GM19099 (cell line): ENCODE measurements around the gene ZNF287.
A peak's percentile ranks its signal among the peaks of the same experiment; 100 is the strongest.

Experiments
- POLR2A ChIP-seq: IDR thresholded peaks from 3 replicates; pipeline ENCODE4 v1.6.1; 2011; ENCODE audit warnings: low read depth; ENCODE audit not compliant: insufficient read length; ENCODE audit errors: extremely low read depth

ZNF287 gene

DNA sequence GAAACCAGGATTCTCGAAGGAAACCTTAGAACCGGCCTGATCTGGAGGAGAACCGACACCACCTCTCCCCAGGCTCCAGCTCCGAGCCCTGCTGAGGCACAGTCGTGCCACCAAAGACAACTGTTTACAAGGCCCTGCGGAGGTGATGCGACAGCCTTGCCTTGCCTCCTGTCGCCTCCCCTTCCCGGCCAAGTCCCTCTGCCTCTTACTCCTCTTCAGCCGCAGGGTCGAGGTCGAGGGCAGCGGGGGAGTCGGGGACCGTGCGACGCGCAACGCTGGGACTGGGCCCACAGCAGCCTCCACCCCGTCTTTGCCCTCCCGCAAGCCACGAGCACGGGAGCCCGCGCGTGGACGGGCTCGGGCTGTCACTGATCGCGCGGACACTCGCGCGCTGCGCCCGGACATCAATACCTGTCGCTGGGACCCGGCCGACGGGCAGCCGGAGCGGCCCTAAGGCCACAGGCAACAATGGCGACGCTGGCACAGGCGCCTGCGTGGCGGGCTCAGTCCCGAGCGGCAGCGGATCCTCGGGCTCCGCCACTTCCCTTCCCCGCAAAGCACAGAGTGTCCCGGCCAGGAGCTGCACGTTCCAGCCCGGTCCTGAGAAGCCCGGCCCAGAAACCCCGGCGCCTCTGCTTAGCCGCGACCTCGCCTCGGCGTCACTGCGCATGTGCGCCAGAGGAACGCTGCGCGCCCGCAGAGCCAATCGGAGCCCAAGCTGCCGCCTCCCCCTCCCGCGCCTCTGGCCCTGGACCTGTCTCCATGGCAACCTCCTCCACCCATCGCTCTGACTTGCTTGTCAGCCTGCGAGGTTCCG lies at the start of gene ZNF287:
ZNF287 (minus strand) TSS at position 664 of the 817 bp plus-strand sequence. CDS start 1,473 bp downstream, outside the sequence.
- peak; percentile 68 for TF ChIP-seq POLR2A

DNA sequence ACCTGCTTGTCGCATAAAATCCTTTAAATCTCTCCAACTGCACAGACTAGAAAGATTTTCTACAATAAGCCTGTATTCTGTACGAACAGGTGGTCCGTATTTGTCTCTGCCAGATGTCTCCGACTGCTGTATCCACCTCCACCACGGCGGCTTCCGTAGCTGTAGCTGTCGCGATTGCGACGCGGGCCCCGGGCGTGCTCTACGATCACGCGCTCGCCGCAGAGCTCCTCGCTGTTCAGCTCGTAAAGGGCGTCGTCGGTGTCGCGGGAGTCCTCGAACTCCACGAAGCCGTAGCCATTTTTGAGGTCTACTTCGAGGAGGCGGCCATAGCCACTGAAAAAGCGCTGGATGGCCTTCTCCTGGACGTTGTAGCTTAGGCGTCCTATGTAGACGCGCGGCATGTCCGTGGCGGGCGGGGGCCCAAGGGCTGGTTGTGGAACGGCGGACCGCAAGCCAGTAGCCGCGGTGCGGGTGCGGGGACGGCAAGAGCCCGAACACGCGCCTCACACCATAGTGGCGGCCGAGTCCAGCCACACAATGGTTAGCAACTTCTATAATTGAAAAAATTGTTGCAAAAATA lies 48.6 kb upstream of the ZNF287 start:
- TF ChIP-seq POLR2A, result no peak

DNA sequence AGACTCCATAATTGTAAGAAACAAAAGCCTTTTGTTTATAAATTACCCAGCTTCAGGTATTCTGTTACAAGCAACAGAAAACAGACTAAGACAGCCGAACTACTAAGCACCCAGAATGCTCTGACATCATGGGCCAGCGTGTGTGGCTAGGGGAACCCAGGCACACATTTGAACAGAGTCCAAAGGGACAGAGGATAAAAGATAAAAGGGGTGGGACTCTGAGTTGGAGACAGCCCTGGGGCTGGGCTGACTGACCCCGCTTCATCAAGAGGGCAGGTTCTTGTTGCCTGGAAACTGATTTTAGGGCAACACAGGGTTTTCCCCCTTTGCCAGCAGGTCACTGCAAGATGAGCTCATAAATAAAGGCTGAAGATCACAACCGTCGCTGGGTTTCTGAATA lies 30.5 kb upstream of the ZNF287 start:
- TF ChIP-seq POLR2A, result no peak

DNA sequence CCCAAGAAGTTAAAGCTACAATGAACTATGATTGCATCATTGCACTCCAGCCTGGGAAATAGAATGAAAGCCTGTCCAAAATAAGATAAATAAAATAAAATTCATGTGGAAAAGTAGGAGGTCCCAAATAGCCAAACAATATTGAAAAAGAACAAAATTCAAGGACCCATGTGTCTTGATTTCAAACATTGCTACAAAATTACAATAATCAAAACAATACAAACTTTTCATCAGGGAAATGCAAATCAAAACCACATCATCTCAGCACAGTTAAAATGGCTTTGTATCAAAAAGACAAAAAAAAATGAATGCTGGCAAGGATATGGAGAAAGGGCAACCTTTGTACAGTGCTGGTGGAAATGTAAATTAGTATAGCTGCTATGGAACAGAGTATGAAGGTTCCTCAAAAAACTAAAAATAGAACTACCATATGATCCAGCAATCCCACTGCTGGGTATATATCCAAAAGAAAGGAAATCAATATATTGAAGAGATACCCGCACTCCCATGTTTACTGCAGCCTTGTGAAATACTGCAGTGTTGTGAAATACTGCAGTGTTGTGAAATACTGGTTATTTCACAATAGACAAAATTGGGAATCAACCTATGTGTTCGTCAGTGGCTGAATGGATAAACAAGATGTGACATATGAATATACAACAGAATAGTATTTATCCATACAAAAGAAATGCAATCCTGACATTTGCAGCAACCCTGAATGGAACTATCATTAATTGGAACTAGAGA lies 24.5 kb upstream of the ZNF287 start:
- TF ChIP-seq POLR2A, result no peak

DNA sequence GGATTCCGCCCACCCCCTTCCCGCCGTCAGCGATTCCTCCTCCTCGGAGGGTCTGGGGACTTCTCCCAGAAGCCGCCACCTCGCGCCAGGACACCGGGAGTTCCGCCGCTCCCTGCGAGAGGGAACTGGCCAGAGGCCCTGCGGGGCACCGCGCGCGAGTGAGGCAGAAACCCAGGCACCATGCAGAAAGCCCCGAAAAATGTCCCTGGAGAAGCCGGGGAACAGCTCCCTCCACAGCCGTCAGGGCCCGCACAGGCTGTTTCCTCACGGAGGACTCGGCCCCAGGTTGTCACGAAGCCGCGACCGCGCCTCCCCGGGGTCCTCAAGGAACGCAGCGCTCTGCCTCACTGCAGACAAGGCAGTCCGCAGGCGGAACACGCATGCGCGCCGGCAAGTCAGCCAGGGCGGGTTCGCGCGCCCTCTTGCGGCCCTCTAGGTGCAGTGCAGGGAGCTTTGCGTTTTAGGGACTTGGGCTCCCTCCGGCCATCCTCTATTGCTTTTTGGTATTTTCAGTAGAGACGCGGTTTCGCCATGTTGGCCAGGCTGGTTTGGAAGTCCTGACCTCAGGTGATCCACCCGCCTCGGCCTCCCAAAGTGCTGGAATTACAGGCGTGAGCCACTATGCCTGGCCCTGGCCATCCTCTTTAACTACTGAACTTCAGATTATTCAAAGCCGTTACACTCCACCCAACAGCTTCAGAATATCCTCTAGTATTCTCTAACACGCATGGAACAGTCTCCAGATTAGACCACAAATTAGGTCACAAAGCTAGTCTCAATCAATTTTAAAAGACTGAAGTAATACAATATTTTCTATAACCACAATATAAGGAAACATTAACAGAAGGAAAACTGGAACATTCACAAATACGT lies 20.3 kb upstream of the ZNF287 start:
- TF ChIP-seq POLR2A, result no peak

DNA sequence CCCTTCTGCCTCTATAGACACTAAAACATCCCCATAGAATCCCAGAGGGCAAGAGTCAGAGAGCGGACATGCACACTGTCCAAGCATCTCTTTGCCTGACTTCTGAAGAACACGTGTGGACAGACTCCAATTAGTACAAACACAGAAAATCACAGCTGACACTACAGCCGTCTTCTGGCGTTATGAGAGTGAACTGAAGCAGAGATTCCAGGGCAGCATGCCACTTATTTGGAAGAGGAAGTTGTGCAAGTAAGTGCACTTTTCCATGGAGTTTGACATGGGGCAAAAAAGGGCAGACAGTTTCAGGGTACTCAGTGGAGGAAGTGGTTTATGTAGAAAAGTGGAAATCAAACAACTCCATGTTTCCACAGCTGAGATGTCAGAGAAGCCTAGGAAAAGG lies 16.8 kb upstream of the ZNF287 start:
- TF ChIP-seq POLR2A, result no peak

DNA sequence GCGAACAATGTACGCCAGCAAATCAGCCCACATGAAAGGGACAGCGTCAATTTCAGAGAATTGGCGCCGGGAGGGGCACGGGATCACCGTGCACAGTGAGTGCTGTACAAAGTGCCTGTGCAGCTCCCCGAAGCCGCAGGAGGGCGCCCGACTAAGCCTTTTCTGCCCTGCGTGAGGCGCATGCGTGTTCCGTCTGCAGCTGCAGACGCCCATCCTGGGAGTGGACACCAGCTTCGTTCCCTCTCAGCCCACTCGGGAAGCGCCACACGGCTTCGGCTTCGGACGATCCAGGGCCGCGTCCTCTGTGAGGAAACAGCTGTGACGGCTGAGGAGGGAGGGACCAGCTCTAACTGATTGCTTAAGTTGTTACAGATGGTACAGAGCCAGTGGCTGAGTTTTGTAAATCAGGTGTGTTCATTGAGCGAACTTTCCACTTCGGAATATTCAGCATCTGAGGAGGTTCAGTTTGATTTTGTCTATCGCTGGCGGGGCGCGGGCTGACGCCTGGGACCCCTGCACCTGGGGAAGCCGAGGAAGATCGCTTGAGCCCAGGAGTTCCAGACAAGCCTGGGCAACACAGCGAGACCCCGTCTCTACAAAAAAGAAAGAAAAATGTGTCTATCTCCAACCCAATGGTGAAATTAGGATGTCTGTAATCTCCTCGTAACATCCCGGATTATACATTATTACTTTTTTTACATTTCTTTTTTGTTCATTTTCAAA lies 15.4 kb upstream of the ZNF287 start:
- TF ChIP-seq POLR2A, result no peak

DNA sequence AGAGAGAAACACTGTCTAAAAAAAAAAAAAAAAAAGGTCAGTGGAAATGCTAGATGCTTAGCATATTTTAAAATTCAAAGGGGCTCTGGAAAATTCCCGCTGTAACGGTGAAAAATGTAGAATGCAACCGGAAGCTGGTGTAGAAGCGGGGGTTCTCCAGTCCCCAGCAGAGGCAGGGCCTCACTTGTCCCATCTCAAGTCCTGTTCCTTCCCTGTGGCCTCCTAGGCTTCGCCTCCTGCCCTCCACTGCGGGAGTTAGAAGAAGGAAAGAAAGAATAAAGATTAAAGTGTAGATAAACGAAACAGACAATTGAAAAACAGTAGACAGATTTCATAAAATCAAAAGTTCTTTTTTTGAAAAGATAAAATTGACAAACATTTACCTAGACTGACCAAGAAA lies 14.8 kb upstream of the ZNF287 start:
- TF ChIP-seq POLR2A, result no peak

DNA sequence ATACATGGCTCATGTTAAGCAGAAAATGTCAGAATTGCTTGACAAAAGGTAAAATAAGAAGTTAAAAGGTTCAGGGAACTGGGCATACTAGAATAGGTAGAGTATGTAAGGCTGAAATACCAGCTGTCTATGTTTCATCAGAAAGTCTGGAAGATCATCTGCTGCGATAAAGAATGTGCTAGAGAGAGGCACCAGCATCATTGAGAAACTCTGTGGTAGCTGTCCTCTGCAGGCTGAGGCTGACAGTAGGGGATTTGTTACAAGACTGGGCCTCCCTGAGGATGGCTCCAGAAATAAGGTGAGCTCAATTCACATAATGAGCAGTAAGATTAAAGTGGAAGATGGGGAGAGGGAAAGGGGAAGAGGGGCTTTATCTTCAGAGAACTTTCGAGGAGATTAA lies 4.5 kb upstream of the ZNF287 start:
- no peak for TF ChIP-seq POLR2A

DNA sequence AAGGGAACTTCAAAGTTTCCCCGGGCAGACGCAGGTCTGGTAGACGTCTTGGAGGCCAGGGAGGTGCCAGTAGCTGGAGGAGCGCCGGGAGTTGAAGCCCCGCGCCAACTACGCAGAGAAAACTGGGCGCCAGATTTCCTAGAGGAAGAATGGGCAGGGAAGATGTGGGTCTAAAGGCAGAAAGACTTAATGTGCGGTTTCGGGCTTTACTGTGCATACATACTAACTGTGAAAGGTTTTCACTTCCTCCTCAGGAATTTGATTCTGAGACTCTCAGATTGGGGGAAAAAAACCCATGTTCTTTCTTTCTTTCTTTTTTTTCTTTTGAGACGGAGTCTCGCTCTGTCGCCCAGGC lies 331 bp upstream of the ZNF287 start:
- no peak for TF ChIP-seq POLR2A

DNA sequence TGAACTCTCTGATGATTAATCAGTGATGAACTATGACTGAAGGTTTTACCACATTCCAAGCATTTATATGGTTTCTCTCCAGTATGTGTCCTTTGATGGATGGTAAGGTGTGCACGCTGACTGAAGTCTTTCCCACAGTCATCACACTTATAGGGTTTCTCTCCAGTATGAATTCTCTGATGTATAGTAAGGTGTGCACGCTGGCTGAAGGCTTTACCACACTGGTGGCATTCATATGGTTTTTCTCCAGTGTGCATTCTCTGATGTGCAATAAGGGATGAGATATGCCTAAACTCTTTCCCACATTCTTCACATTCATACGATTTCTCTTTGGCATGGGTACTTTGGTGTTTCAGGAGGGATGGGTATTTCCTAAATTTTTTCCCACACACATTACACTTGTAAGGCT lies 16.4 kb downstream of the ZNF287 start:
- TF ChIP-seq POLR2A, result no peak

DNA sequence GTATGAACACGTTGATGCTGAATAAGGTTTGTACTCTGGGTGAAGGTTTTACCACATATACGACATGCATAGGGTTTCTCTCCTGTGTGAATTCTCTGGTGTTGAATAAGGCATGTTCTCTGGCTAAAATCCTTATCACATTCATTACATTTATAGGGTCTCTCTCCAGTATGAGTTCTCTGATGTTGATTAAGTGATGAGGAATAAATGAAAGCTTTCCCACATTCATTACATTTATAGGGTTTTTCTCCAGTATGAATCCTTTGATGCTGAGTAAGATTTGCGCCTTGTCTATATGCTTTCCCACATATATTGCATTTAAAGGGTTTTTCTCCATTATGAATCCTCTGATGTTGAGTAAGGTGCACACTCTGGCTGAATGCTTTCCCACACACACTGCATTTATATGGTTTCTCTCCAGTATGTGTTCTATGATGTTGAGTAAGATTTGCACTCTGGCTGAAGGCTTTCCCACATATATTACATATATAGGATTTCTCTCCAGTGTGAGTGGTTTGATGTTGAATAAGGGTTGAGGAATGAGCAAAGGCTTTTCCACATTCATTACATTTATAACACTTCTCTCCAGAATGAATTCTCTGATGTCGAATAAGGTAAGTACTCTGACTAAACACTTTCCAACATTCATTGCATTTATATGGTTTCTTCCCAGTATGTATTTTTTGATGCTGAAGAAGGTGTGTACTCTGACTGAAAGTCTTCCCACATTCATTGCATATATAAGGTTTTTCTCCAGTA lies 16.9 kb downstream of the ZNF287 start:
- no peak for TF ChIP-seq POLR2A

DNA sequence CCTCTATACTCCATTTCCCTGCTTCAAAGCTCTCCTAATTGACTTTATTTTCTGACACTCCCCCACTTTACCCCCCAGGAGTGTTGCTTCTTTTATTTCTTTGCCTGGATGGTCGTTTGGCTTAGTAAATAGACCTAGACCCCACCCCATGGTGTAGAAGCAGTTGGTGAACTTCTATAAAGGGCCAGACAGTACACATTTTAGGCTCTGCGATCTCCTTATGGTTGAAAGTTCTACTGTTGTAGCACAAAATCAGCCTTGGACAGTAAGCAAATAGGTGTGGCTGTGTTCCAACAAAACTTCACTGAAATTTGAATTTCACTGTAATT lies 31.9 kb downstream of the ZNF287 start:
- no peak for TF ChIP-seq POLR2A

DNA sequence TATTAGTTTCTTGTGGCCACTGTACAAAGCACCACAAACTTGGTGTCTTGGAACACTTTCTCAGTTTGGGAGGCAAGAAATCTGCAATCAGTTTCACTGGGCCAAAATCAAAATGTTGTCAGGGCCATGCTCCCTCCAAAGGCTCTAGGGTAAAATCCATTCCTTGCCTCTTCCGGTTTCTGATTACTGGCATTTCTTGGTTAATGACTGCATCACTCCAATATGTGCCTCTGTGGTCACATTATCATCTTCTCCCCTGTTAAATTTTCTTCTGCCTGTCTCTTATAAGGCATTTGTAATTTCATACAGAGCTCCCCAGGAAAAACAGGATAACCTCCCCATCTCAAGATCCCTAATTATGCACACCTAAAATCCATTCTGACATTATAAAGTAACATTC lies 34.8 kb downstream of the ZNF287 start:
- no peak for TF ChIP-seq POLR2A
